Measurements from ENCODE around the gene MESP2.

Gene MESP2

GRCh38 chr15:89802986-89803824, 27.1 kb downstream of the MESP2 start:
- DNase-seq, result no peak

DNA sequence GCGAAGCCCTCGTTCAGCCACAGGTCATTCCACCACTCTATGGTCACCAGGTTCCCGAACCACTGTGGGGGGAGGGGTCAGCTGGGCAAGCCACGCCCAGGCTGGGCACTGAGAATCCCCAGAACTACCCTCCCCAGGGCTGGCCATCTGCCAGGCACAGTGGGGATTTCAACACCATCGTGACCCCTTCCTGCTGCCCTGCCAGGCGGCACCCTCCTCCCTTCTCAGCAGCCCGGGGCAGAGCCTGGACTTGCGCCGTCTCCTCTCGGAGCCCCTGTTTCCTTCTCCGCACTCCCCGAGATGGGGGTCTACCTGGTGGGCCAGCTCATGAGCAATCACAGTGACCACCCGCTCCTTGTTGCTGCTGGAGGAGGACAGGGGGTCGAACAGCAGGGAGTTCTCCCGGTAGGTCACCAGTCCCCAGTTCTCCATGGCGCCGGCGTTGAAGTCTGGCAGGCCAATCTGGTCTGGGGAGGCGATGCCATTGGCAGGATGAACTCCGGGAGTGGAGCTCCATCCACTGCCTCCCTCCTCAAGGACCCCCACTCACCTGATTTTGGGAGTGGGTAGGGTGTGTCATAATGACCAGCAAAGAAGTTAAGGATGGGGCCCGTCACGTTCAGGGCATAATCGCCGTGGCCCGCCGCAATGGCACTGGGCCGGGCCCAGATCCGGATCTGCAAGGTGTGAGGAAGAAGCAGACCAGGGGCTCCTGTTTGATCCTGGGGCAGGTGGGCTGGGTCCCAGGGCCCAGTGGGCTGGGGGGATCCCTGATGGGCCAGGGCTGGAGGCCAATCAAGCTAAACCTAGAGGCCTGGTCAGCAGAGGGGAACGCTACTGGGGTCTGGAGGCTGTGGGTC, 28.0 kb downstream of the MESP2 start:
- no peak for DNase-seq

GRCh38 chr15:89805241-89806209, 29.4 kb downstream of the MESP2 start:
- DNase-seq, result no peak

DNA sequence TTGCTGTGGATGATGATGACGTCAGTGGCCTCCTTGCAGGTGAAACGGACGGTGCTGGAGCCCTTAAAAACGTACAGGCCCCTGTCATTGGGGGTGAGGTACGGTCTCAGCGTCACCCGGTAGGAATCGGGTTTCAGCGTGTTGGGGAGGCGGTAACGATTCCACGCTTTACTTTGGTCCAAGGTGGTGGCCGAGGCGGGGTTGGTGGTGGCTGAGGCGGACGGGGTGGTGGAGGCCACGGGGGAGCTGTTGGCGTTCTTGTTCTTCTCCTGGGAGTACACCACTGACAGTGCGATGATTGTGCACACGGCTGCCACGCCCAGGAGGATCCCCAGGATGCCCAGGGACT, 30.1 kb downstream of the MESP2 start:
- DNase-seq, result no peak

DNA sequence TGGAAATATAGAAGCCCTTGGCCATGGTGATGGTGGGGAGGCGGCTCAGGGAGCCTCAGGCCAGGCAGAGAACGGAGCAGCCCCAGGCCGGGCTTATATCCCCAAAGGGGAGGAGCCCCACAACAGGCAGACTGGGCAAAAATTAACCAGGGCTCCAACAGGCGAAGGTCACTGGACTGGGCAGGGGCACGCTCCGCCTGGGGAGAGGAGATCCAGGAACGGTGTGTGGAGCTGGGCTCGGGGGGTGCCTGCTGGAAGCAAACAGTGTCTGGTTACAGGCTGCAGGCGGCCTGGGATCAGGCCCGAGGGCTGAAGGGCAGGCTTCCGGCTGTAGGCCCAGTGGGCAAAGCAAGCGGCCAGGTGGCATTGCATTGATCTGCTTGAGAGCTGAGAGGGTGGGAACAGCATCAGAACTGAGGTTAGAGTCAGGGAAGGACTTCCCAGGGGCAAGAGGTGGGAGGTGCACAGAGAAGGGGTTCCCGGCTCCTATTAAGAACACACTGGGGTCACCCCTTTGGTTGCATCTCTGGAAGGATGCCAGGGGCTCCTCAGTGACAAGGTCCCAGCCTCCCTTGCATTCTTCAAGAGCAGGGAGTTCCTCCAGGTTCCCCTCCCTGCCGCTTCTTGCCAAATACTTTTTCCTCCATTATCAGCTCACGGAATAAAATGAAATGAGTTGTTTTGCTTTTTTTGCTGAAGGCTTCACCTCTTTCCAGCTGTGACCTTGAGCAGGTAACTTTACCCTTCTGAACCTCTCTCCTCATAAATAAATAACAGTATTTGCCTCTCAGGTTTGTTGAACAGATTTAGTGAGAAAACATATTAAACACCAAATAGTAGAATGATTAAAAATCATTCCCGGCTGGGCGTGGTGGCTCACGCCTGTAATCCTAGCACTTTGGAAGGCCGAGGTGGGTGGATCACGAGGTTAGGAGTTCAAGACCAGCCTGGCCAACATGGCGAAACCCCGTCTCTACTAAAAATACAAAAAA, 30.7 kb downstream of the MESP2 start:
- DNase-seq, result no peak

- no peak for DNase-seq
Observed at GRCh38 chr15:89807689-89808088, 31.6 kb downstream of the MESP2 start.

DNA sequence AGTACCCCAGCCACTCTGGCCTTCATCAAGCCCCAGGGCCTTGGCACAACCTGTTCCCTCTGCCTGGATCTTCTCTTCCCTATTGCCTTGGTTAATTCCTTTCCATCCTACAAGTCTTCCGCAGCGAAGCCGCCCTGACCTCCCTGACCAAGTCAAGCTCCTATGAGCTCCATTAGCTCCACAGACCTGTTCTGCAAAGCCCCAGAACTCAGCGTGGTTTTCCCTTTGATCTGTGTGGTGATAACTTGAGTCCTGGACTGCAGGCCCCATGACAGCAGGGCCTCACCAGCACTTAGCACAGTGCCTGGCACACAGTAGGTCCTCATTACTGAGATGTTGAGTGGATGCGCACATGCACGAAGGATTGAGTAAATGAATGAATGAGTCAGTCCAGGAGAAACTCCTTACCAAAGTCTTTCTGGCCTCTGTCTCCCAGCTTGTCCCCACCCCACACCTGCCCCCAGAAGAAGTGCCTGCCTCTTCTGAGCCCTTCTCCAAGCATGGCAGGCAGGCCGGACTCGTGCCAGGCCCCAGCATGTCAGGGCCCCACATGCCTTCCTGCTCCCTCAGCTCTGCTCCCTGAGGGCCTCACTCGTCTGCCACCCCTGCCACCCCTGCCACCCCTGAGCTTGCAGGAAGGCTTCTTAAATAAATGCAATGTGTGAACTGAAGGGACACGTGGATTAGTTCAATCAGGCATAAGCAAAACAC, 32.2 kb downstream of the MESP2 start:
- no peak for DNase-seq

GRCh38 chr15:89809093-89809786, 33.1 kb downstream of the MESP2 start:
- no peak for DNase-seq

GRCh38 chr15:89809787-89810148, 33.6 kb downstream of the MESP2 start:
- no peak for DNase-seq

DNA sequence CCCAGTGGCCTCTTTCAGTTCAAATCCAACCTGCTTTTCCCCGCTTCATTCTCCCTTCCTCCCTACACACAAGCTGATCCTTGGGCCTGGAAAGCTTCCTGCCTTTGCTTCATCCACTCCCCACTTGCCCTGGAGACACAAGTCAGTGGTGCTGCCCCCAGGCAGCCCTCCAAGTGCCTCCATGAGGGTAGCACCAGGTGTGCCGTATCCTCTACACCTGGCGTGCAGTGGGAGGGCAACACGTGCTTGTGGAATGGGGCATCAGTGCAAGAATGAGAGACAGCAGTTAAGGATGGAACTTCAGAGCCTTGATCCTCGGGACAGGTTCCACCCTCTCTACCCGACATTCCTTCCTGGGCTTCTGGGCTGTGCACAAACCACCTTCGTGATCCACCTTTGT, 34.7 kb downstream of the MESP2 start:
- DNase-seq, result no peak

- no peak for DNase-seq
Observed at GRCh38 chr15:89812011-89812846, 36.1 kb downstream of the MESP2 start.

DNA sequence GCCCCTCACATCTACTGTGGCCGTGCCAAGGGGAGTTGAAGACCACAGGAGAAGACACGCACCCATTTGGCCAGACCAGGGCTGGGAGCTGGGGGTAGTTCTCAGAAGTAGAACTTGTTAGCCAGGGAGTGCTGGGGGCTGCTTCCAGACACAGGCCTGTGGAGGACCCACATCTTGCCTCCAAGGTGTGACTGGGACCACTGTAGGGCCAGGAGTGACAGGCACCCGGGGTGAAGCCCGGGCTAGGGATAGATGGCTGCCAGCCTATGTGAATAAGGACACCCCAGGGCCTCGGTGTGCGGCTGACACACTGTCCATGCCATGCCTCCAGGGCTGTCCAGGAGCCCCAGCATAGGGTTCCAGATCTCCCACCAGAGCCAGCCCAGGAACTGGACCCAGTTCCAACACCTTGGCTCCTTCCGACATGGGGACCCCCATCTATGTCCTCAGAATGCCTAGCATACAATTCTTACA, 36.8 kb downstream of the MESP2 start:
- no peak for DNase-seq

DNA sequence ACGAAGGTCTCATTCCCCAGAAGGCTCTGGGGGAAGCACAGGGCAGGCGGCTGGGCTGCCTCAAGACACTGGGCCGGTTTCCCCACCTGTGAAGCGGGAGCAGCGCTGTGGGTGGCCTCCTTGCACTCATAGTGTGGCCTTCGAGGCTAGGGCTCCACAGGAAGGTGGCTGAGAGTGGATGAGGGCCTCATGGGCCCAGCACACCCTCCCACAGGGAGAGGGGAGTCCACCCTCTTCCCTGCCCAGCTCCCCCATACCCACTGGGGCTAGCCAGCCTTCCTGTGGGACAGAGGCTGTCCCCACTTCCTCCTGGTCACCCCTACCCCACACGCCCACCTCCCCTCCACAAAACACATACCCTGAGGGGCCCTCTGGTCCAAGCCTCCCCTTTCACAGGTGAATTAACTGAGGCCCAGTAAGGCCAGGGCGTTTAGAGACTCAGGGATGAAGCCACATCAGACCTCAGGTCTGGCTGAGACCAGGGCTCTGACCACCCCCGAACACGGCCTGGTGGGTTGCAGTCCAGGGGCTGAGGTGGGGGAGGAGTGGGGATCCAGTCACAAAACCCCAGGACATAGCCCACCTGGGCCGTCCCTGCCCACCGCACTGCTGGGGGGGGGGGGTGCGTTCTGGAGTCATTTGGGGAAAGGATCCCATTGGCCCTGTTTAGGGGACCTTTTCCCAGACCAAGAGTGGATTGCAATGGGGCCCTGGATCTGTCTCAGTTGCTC, 37.4 kb downstream of the MESP2 start:
- DNase-seq, result no peak

GRCh38 chr15:89814112-89814742, 38.1 kb downstream of the MESP2 start:
- no peak for DNase-seq

DNA sequence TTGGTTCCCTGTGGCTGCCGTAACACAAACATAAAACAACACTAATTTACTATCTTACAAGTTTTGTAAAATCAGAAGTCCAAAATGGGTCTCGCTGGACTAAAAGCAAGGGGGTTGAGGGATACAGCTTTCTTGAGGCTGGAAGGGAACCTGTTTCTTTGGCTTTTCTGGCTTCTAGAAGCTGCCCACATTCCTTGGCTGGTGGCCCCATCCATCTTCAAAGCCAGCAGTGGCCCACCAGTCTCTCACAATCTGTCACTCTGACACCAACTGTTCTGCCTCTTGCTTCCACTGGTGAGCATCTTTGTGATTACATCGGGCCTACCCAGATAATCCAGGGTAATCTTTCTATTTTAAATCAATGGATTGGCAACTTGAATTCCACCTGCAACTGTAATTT, 39.6 kb downstream of the MESP2 start:
- DNase-seq, result no peak

- DNase-seq, result no peak
Observed at GRCh38 chr15:89817701-89818280, 41.7 kb downstream of the MESP2 start.

DNA sequence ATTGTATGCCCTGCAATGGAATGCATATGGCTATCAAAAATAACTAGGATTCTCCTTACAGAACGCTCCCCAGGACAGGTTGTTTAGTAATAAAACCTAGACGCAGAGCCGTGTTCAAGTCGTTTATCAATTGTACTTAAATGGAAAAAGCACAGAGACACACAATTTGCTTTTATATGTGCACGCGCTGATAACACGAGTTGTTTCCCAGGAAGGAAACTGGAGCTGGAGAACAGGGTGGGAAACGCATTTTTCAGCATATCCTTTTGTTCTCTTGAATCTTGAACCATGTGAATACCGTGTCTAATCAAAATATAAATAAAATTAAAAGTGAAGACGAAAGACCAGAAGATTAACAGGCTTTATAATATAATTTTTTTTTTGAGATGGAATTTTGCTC, 42.2 kb downstream of the MESP2 start:
- DNase-seq, result no peak

Measured in activated CD4-positive, CD25-positive, alpha-beta regulatory T cell (primary cell).